Measurements from ENCODE around the gene TMEM184A. TPM values are rescaled to one million over a fixed set of nuclear protein-coding genes. Genes with fewer than 3 reads are reported as not detected.

The TMEM184A gene
- total and polyA plus RNA-seq, 2 of the 8 experiments (the other 6 are each of a cell fraction or from before 2014, with no cell fraction given) = 1.8 to 2.1 TPM

GRCh38 chr7:1562597-1563051 lies 6.6 kb upstream of the TMEM184A start (continued):
- TF ChIP-seq, protein P1, sequence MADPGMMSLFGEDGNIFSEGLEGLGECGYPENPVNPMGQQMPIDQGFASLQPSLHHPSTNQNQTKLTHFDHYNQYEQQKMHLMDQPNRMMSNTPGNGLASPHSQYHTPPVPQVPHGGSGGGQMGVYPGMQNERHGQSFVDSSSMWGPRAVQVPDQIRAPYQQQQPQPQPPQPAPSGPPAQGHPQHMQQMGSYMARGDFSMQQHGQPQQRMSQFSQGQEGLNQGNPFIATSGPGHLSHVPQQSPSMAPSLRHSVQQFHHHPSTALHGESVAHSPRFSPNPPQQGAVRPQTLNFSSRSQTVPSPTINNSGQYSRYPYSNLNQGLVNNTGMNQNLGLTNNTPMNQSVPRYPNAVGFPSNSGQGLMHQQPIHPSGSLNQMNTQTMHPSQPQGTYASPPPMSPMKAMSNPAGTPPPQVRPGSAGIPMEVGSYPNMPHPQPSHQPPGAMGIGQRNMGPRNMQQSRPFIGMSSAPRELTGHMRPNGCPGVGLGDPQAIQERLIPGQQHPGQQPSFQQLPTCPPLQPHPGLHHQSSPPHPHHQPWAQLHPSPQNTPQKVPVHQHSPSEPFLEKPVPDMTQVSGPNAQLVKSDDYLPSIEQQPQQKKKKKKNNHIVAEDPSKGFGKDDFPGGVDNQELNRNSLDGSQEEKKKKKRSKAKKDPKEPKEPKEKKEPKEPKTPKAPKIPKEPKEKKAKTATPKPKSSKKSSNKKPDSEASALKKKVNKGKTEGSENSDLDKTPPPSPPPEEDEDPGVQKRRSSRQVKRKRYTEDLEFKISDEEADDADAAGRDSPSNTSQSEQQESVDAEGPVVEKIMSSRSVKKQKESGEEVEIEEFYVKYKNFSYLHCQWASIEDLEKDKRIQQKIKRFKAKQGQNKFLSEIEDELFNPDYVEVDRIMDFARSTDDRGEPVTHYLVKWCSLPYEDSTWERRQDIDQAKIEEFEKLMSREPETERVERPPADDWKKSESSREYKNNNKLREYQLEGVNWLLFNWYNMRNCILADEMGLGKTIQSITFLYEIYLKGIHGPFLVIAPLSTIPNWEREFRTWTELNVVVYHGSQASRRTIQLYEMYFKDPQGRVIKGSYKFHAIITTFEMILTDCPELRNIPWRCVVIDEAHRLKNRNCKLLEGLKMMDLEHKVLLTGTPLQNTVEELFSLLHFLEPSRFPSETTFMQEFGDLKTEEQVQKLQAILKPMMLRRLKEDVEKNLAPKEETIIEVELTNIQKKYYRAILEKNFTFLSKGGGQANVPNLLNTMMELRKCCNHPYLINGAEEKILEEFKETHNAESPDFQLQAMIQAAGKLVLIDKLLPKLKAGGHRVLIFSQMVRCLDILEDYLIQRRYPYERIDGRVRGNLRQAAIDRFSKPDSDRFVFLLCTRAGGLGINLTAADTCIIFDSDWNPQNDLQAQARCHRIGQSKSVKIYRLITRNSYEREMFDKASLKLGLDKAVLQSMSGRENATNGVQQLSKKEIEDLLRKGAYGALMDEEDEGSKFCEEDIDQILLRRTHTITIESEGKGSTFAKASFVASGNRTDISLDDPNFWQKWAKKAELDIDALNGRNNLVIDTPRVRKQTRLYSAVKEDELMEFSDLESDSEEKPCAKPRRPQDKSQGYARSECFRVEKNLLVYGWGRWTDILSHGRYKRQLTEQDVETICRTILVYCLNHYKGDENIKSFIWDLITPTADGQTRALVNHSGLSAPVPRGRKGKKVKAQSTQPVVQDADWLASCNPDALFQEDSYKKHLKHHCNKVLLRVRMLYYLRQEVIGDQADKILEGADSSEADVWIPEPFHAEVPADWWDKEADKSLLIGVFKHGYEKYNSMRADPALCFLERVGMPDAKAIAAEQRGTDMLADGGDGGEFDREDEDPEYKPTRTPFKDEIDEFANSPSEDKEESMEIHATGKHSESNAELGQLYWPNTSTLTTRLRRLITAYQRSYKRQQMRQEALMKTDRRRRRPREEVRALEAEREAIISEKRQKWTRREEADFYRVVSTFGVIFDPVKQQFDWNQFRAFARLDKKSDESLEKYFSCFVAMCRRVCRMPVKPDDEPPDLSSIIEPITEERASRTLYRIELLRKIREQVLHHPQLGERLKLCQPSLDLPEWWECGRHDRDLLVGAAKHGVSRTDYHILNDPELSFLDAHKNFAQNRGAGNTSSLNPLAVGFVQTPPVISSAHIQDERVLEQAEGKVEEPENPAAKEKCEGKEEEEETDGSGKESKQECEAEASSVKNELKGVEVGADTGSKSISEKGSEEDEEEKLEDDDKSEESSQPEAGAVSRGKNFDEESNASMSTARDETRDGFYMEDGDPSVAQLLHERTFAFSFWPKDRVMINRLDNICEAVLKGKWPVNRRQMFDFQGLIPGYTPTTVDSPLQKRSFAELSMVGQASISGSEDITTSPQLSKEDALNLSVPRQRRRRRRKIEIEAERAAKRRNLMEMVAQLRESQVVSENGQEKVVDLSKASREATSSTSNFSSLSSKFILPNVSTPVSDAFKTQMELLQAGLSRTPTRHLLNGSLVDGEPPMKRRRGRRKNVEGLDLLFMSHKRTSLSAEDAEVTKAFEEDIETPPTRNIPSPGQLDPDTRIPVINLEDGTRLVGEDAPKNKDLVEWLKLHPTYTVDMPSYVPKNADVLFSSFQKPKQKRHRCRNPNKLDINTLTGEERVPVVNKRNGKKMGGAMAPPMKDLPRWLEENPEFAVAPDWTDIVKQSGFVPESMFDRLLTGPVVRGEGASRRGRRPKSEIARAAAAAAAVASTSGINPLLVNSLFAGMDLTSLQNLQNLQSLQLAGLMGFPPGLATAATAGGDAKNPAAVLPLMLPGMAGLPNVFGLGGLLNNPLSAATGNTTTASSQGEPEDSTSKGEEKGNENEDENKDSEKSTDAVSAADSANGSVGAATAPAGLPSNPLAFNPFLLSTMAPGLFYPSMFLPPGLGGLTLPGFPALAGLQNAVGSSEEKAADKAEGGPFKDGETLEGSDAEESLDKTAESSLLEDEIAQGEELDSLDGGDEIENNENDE (IDR thresholded peaks at IDR 0.05; ENCODE audit: insufficient replicate concordance, low read length) = no peak
- TF ChIP-seq SIRT6 (IDR thresholded peaks at IDR 0.05; ENCODE audit: low read length) (no peak), KDM4A (IDR thresholded peaks at IDR 0.05; ENCODE audit: low read depth, low read length, severe bottlenecking) (no peak), MAX (IDR thresholded peaks at IDR 0.05) (no peak), ZNF274 (IDR thresholded peaks at IDR 0.05; ENCODE audit: borderline replicate concordance, extremely low read depth, low read length) (no peak), YY1 (IDR thresholded peaks at IDR 0.05; ENCODE audit: low read depth, low read length) (no peak), MAFK (IDR thresholded peaks at IDR 0.05; ENCODE audit: low read depth, low read length) (no peak), JUND (IDR thresholded peaks at IDR 0.05; ENCODE audit: low read length) (no peak), FOSL1 (IDR thresholded peaks at IDR 0.05; ENCODE audit: insufficient read depth, low read depth, low read length) (no peak), KDM5A (IDR thresholded peaks at IDR 0.05; ENCODE audit: low read length) (no peak), RFX5 (IDR thresholded peaks at IDR 0.05; ENCODE audit: borderline replicate concordance, low read depth, low read length) (no peak), EP300 (IDR thresholded peaks at IDR 0.05; ENCODE audit: borderline replicate concordance in 1 of 2, low read depth in 2 of 2, low read length in 2 of 2) (no peak)
